Kidney (tissue), 14 donors: ENCODE results near the gene TSHZ2. TPM values are rescaled to one million over a fixed set of nuclear protein-coding genes. Genes with fewer than 3 reads are reported as not detected.

Experiments used
- DNase-seq, 5 donors: peaks; one replicate each; pipeline ENCODE4 v3.0.0-alpha.2; 2013 to 2020
- FAIRE-seq: peaks from 2 replicates; lab custom pipeline; 2012; peaks lifted over from hg19 to GRCh38; lab: Jason Lieb, UNC
- H3K27ac ChIP-seq, 2 donors: one replicate each; pipeline ENCODE4 v1.7.0; 2013; ENCODE audit warnings: low read depth in 2 of 2, low read length in 2 of 2, inconsistent platforms in 1 of 2
- H3K27me3 ChIP-seq: one replicate; pipeline ENCODE4 v1.7.1; 2013; ENCODE audit warnings: low read length, inconsistent platforms; ENCODE audit not compliant: control insufficient read depth, insufficient read depth
- H3K36me3 ChIP-seq, 3 donors: one replicate each; pipeline versions ENCODE4 v1.7.0 to v1.7.1; 2013; ENCODE audit warnings: low read length in 3 of 3, control low read depth in 1 of 3, inconsistent platforms in 1 of 3; ENCODE audit not compliant: insufficient read depth in 3 of 3, control insufficient read depth in 2 of 3
- H3K4me1 ChIP-seq, 3 donors: one replicate each; pipeline versions ENCODE4 v1.7.0 to v1.7.1; 2013; ENCODE audit warnings: low read length in 3 of 3, inconsistent platforms in 1 of 3, low read depth in 1 of 3; ENCODE audit not compliant: control insufficient read depth in 2 of 3, insufficient read depth in 2 of 3
- H3K4me3 ChIP-seq, 3 donors: one replicate each; pipeline versions ENCODE4 v1.7.0 to v1.8.1; 2013; ENCODE audit warnings: low read length in 3 of 3, control low read depth in 1 of 3, inconsistent platforms in 1 of 3
- H3K9ac ChIP-seq, 3 donors: one replicate each; pipeline versions ENCODE4 v1.7.0 to v1.7.1; 2013; ENCODE audit warnings: low read length in 3 of 3, control low read depth in 1 of 3, inconsistent platforms in 1 of 3
- H3K9me3 ChIP-seq, 3 donors: one replicate each; pipeline versions ENCODE4 v1.7.0 to v1.7.1; 2013; ENCODE audit warnings: low read length in 3 of 3, control low read depth in 1 of 3, inconsistent platforms in 1 of 3; ENCODE audit not compliant: control insufficient read depth in 2 of 3, insufficient read depth in 1 of 3
- CTCF ChIP-seq: IDR thresholded peaks from 3 replicates; pipeline ENCODE4 v1.5.1; 2012; ENCODE audit warnings: mild to moderate bottlenecking, moderate library complexity, borderline replicate concordance; ENCODE audit not compliant: insufficient read depth; ENCODE audit errors: extremely low read depth
- intact Hi-C: fragments of 100-400 bp; cut with DNase I; formaldehyde crosslinking; loops from one replicate; pipeline ENCODE4 v1.11.1; 2022
- polyA plus RNA-seq: library from polyadenylated mRNA; stranded (reverse); fragments of 350-450 nt; fragmentation: Illumina TruSeq; extraction: RNeasy Lipid Tissue Mini Kit (QIAGEN cat#74804); gene quantifications from one replicate; pipeline ENCODE4 v1.2.3, GENCODE V29; 2014; ENCODE audit warnings: low read depth, low replicate concordance; ENCODE audit not compliant: insufficient read depth
- total RNA-seq: library from RNA; stranded (reverse); fragmentation: NEBNext Ultra II Directional; extraction: Animal tissue kit (Norgen Biotek cat#: 25700); gene quantifications from one replicate; pipeline ENCODE4 v1.2.1, GENCODE V29; 2021
- donor health status: control.
- donor health status: control.
- donor health status: control.
- donor health status: control.
- donor health status: control.
- donor health status: DM: yes; HTN: yes; CAD: no.
- donor health status: Normal renal cell carcinoma (clear cell type).

TSHZ2 gene
- total and polyA plus RNA-seq, 2 donors from 2014 or later: 0.86 to 15.5 TPM

GRCh38 chr20:53226826-53227225 is 254.7 kb downstream of the TSHZ2 start:
- intact Hi-C loops: no loop called here
- DNase-seq (peak in 1 of 5 donors; percentile 13), FAIRE-seq (no peak)
- Histone ChIP-seq H3K36me3 (no peaks in the 10 kb centered on the region), H3K9ac (no peak overlapping the region), H3K4me1 (no peaks in the 10 kb centered on the region), H3K27me3 (no peaks in the 10 kb centered on the region), H3K4me3 (no peak overlapping the region), H3K27ac (no peak overlapping the region), H3K9me3 (no peaks in the 10 kb centered on the region)
- TF ChIP-seq CTCF: no peak

- Histone ChIP-seq H3K27ac (no peak overlapping the region), H3K9ac (no peak overlapping the region), H3K4me1 (no peaks in the 10 kb centered on the region), H3K36me3 (no peaks in the 10 kb centered on the region), H3K9me3 (no peaks in the 10 kb centered on the region), H3K27me3 (no peaks in the 10 kb centered on the region), H3K4me3 (no peak overlapping the region)
- intact Hi-C loops: no loop called here
- FAIRE-seq (no peak), DNase-seq (no peak)
- TF ChIP-seq CTCF: no peak
These were observed 255.4 kb downstream of the TSHZ2 start for GRCh38 chr20:53227523-53227922.

- no peaks in the 10 kb centered on the region for H3K27me3 ChIP-seq
- H3K4me3 ChIP-seq: no peak overlapping the region
- H3K4me1 ChIP-seq: no peaks in the 10 kb centered on the region
- no peak overlapping the region for H3K27ac ChIP-seq
- FAIRE-seq (no peak), DNase-seq (peak in 1 of 5 donors; percentile 18)
- H3K9ac ChIP-seq: no peak overlapping the region
- H3K36me3 ChIP-seq: no peaks in the 10 kb centered on the region
- no peak for TF ChIP-seq CTCF
- intact Hi-C loops: no loop called here
- H3K9me3 ChIP-seq: no peaks in the 10 kb centered on the region
These were observed 258.9 kb downstream of the TSHZ2 start for GRCh38 chr20:53231061-53231460.

GRCh38 chr20:53237461-53237860 is 265.3 kb downstream of the TSHZ2 start:
- intact Hi-C loops: no loop called here
- DNase-seq: no peak
- Histone ChIP-seq H3K4me1 (no peaks in the 10 kb centered on the region), H3K9ac (no peak overlapping the region), H3K27me3 (no peaks in the 10 kb centered on the region), H3K4me3 (no peak overlapping the region), H3K36me3 (no peaks in the 10 kb centered on the region), H3K27ac (no peak overlapping the region), H3K9me3 (no peaks in the 10 kb centered on the region)
- FAIRE-seq: no peak
- TF ChIP-seq CTCF: no peak
